ENCODE data around the gene TCAIM. TPM values are rescaled to one million over a fixed set of nuclear protein-coding genes. Genes with fewer than 3 reads are reported as not detected.

TCAIM gene
- 22.4 and 29.9 TPM in 2 replicates for total RNA-seq (ENCODE audit: low replicate concordance)
- long read RNA-seq, transcript TCAIM-202 (4 exons, 1,998 nt): minor isoform, 34 of 154 reads
- long read RNA-seq, transcript TCAIM-203 (4 exons, 2,178 nt): major isoform, 74 of 154 reads
- long read RNA-seq, transcript TCAIM-204 (11 exons, 3,306 nt): minor isoform, 7 of 154 reads
- long read RNA-seq, partial matches to known transcripts: 8 of 154 reads
- long read RNA-seq, other reads (novel, unspliced or antisense): 21 of 154 reads

DNA sequence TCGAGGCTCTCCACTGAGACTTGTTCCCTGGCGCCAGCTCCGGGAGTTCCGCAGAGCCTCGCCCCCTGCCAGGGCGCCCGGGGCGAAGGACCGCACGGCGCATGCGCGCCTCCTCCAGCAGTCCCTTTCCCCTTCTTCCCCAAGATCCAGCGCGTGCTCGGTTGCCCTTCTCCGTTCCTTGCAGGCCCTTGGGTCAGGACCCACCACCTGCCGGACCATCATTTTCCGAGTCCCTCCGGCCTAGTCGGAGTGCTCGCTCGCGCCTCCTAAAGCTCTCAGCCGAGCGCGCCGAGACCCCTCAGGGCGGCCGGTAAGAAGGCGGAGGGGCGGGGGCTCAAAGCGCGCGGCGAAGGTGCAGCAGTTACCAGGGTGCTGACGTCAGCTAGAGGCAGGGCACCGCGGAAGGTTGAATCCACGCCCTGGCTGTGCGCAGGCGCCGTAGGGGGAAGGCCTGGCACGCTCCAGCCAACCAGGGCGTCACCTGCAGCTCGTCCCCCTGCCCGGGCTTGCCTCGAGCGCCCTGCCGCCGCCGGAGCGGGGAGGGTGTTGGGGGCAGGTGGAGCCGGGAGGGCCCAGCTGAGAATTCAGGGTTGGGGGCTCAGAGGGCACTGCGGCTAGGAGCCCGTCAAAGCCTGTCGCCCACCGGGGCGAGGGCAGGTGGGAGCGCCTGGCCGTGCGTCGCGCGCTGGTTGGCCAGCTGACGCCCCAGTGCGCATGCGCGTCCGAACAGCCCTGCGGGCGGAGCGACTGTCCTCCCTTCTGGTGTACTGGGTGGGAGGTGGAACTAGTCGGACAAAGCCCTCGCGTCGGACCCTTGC, at the start of gene TCAIM:
Gene TCAIM, plus strand, starts transcription at position 757 of the 818 bp plus-strand sequence. CDS start 16,017 bp downstream, outside the sequence.
- Mint-ChIP-seq H3K4me1 (ENCODE audit: unreplicated experiment) (peaks cover 18% of the 10 kb centered on the region), H3K36me3 (peaks cover 4% of the 10 kb centered on the region), H3K4me3 (peak within 1 kb of the TSS; percentile 94), H3K9me3 (no peaks in the 10 kb centered on the region), H3K27ac (peak within 1 kb of the TSS; percentile 94), H3K27me3 (peaks cover 6% of the 10 kb centered on the region)
- peak; percentile 99 for DNase-seq (ENCODE audit: extremely low spot score, unreplicated experiment)
- TF ChIP-seq, protein P1, sequence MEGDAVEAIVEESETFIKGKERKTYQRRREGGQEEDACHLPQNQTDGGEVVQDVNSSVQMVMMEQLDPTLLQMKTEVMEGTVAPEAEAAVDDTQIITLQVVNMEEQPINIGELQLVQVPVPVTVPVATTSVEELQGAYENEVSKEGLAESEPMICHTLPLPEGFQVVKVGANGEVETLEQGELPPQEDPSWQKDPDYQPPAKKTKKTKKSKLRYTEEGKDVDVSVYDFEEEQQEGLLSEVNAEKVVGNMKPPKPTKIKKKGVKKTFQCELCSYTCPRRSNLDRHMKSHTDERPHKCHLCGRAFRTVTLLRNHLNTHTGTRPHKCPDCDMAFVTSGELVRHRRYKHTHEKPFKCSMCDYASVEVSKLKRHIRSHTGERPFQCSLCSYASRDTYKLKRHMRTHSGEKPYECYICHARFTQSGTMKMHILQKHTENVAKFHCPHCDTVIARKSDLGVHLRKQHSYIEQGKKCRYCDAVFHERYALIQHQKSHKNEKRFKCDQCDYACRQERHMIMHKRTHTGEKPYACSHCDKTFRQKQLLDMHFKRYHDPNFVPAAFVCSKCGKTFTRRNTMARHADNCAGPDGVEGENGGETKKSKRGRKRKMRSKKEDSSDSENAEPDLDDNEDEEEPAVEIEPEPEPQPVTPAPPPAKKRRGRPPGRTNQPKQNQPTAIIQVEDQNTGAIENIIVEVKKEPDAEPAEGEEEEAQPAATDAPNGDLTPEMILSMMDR (conservative IDR thresholded peaks at IDR 0.05): no peak

- DNase-seq (ENCODE audit: extremely low spot score, unreplicated experiment): no peak
- no peaks in the 10 kb centered on the region for H3K4me1 Mint-ChIP-seq (ENCODE audit: unreplicated experiment)
Measured at GRCh38 chr3:44289882-44290462, 48.6 kb upstream of the TCAIM start.

DNA sequence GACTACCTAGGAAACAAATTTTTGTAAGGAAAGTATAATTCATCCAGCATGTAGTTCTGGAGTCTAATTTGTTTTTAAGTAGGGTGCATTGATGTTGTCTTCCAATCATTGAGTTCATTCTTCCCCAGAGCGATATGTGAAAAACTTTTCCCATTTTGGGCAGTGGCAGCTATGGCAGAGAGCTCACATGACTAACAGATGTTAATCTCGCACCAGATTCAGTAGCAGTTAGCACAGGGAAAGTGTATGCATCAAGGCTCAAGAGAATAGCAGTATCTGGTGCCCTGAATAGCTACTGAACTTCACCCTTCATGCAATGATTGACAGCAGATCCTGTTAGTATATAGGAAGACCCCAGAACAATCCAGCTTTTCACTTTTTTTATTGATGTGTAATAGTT, 46.3 kb upstream of the TCAIM start:
- H3K27ac Mint-ChIP-seq: no peak overlapping the region
- H3K27me3 Mint-ChIP-seq: peaks cover 7% of the 10 kb centered on the region
- DNase-seq (ENCODE audit: extremely low spot score, unreplicated experiment): no peak
- no peak overlapping the region for H3K4me3 Mint-ChIP-seq
- H3K9me3 Mint-ChIP-seq: no peaks in the 10 kb centered on the region
- H3K4me1 Mint-ChIP-seq (ENCODE audit: unreplicated experiment): no peaks in the 10 kb centered on the region
- H3K36me3 Mint-ChIP-seq: no peaks in the 10 kb centered on the region
- TF ChIP-seq, protein P1 (conservative IDR thresholded peaks at IDR 0.05): no peak

More at GRCh38 chr3:44289882-44290462, 48.6 kb upstream of the TCAIM start:
- Mint-ChIP-seq H3K4me3 (no peak overlapping the region), H3K27ac (no peak overlapping the region), H3K36me3 (no peaks in the 10 kb centered on the region), H3K27me3 (peaks cover 4% of the 10 kb centered on the region), H3K9me3 (no peaks in the 10 kb centered on the region)
- TF ChIP-seq, protein P1 (conservative IDR thresholded peaks at IDR 0.05): no peak

GRCh38 chr3:44292947-44293346, 45.6 kb upstream of the TCAIM start:
- Mint-ChIP-seq H3K27ac (no peak overlapping the region), H3K36me3 (no peaks in the 10 kb centered on the region), H3K4me3 (no peak overlapping the region), H3K4me1 (ENCODE audit: unreplicated experiment) (no peaks in the 10 kb centered on the region), H3K27me3 (peaks cover 7% of the 10 kb centered on the region), H3K9me3 (no peaks in the 10 kb centered on the region)
- TF ChIP-seq, protein P1 (conservative IDR thresholded peaks at IDR 0.05): no peak
- no peak for DNase-seq (ENCODE audit: extremely low spot score, unreplicated experiment)

DNA sequence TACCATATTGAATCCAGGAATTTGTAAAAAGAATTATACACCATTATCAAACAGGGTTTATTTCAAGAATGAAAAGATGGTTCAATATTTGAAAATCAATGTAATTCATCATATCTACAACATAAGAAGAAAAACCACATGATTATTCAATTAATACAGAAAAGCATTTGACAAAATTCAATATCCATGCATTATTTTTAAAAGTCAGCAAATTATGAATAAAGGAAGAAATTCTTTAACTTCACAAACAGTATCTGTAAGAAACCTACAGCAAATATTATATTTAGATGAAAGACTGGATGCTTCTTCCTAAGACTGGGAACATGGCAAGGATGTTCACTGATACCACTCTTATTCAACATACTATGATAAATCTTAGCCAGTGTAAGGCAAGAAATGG, 41.3 kb upstream of the TCAIM start:
- TF ChIP-seq, protein P1 (conservative IDR thresholded peaks at IDR 0.05): no peak
- Mint-ChIP-seq H3K27me3 (peaks cover 7% of the 10 kb centered on the region), H3K4me3 (no peak overlapping the region), H3K4me1 (ENCODE audit: unreplicated experiment) (no peaks in the 10 kb centered on the region), H3K36me3 (no peaks in the 10 kb centered on the region), H3K27ac (no peak overlapping the region), H3K9me3 (no peaks in the 10 kb centered on the region)
- no peak for DNase-seq (ENCODE audit: extremely low spot score, unreplicated experiment)

All from type B pancreatic cell (in vitro differentiated cells).